Neural progenitor cell (in vitro differentiated cells): ENCODE measurements around the gene CCM2. TPM values are rescaled to one million over a fixed set of nuclear protein-coding genes. Genes with fewer than 3 reads are reported as not detected.
"Not testable (repeated sequence)": the region's sequence is repeated elsewhere in the genome, so short reads cannot be mapped to it uniquely, and the experiment has no call there.

Experiments
- DNase-seq: peaks from one replicate; pipeline ENCODE4 v3.0.0-alpha.2; 2016; ENCODE audit warnings: low spot score
- H2AFZ ChIP-seq: fragments of 200-600 bp; sonication (generic); replicated peaks from 2 replicates; pipeline ENCODE4 v1.6.1; 2016; ENCODE audit warnings: antibody characterized with exemption
- H3F3A ChIP-seq: fragments of 200-600 bp; sonication (generic); 2 replicates; pipeline ENCODE4 v1.6.1; 2016; ENCODE audit warnings: antibody characterized with exemption, low read depth
- H3K27ac ChIP-seq: fragments of 200-600 bp; sonication (generic); 2 replicates; pipeline ENCODE4 v1.5.1; 2016; ENCODE audit warnings: mild to moderate bottlenecking
- H3K27me3 ChIP-seq: fragments of 200-600 bp; sonication (generic); 2 replicates; pipeline ENCODE4 v1.6.1; 2016; ENCODE audit warnings: mild to moderate bottlenecking, moderate library complexity
- H3K36me3 ChIP-seq: fragments of 200-600 bp; sonication (generic); 2 replicates; pipeline ENCODE4 v1.5.1; 2016
- H3K4me1 ChIP-seq: fragments of 200-600 bp; sonication (generic); 2 replicates; pipeline ENCODE4 v1.6.1; 2016; ENCODE audit warnings: mixed run types
- H3K4me2 ChIP-seq: fragments of 200-600 bp; sonication (generic); 2 replicates; pipeline ENCODE4 v1.6.1; 2016
- H3K4me3 ChIP-seq: fragments of 200-600 bp; sonication (generic); 2 replicates; pipeline ENCODE4 v1.5.1; 2016
- H3K79me2 ChIP-seq: fragments of 200-600 bp; sonication (generic); 2 replicates; pipeline ENCODE4 v1.6.1; 2016; ENCODE audit warnings: low read depth
- H3K9ac ChIP-seq: fragments of 200-600 bp; sonication (generic); 2 replicates; pipeline ENCODE4 v1.6.1; 2016
- H3K9me3 ChIP-seq: fragments of 200-600 bp; sonication (generic); 2 replicates; pipeline ENCODE4 v1.5.1; 2016; ENCODE audit warnings: low read depth
- H4K20me1 ChIP-seq: fragments of 200-600 bp; sonication (generic); 2 replicates; pipeline ENCODE4 v1.6.1; 2016; ENCODE audit warnings: low read depth
- H3K27ac Mint-ChIP-seq: 3 replicates; pipeline ENCODE4 v1.8.0; 2021; ENCODE audit warnings: mixed read lengths
- H3K27me3 Mint-ChIP-seq: 2 replicates; pipeline ENCODE4 v1.8.0; 2022; ENCODE audit warnings: low read depth, mild to moderate bottlenecking, inconsistent platforms, moderate library complexity, mixed read lengths; ENCODE audit not compliant: insufficient read depth
- H3K36me3 Mint-ChIP-seq: 3 replicates; pipeline ENCODE4 v1.8.0; 2021; ENCODE audit warnings: mixed read lengths
- H3K4me1 Mint-ChIP-seq: 3 replicates; pipeline ENCODE4 v1.8.0; 2021; ENCODE audit warnings: mixed read lengths
- H3K4me3 Mint-ChIP-seq: 3 replicates; pipeline ENCODE4 v1.8.0; 2021; ENCODE audit warnings: mild to moderate bottlenecking, moderate library complexity, mixed read lengths
- H3K9me3 Mint-ChIP-seq: 3 replicates; pipeline ENCODE4 v1.8.0; 2020; ENCODE audit warnings: mixed read lengths
- EZH2 ChIP-seq: fragments of 200-600 bp; sonication (generic); IDR thresholded peaks from 2 replicates; pipeline ENCODE4 v1.6.1; 2017; ENCODE audit warnings: antibody characterized with exemption, mild to moderate bottlenecking, moderate library complexity
- EZH2phosphoT487 ChIP-seq: fragments of 200-600 bp; sonication (generic); IDR thresholded peaks from 2 replicates; pipeline ENCODE4 v1.6.1; 2017; ENCODE audit warnings: antibody characterized with exemption
- total RNA-seq: library from RNA; depleted of rRNA; stranded (reverse); fragments of >200 nt; gene quantifications from 2 replicates; pipeline ENCODE4 v1.2.3, GENCODE V29; 2015; ENCODE audit warnings: low replicate concordance
- TF ChIP-seq, protein P1 (sequence below): fragments of 200-600 bp; sonication (generic); IDR thresholded peaks from 2 replicates; pipeline ENCODE4 v1.5.1; 2017; ENCODE audit warnings: antibody characterized with exemption, mild to moderate bottlenecking

CCM2 gene
- total RNA-seq, 1 donor from 2014 or later = 21.8 TPM

DNA sequence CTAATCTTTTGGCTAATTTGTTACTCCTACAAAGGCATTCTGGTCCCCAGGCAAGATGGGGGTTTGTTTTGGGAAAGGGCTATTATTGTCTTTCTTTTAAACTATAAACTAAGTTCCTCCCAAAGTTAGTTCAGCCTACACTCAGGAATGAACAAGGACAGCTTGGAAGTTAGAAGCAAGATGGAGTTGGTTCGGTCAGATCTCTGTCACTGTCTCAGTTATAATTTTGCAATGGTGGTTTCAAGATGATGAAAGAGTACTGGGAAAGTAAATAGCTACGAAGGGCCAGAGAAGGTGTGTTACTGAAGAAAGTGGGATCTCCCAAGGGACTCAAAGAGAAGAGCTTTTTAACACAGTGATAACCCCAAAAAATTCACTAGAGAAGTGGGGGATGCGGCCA lies 10.9 kb upstream of the CCM2 start:
- Mint-ChIP-seq H3K27ac (no peak overlapping the region), H3K9me3 (no peaks in the 10 kb centered on the region), H3K4me3 (no peak overlapping the region), H3K36me3 (peaks cover 17% of the 10 kb centered on the region), H3K27me3 (peaks cover 7% of the 10 kb centered on the region), H3K4me1 (peaks cover 25% of the 10 kb centered on the region)
- Histone ChIP-seq H3F3A (peaks cover 39% of the 10 kb centered on the region), H3K4me2 (no peak overlapping the region), H3K27ac (no peak overlapping the region), H2AFZ (no peak overlapping the region), H3K9ac (no peak overlapping the region), H3K9me3 (no peaks in the 10 kb centered on the region), H3K36me3 (no peaks in the 10 kb centered on the region), H3K79me2 (peaks cover 33% of the 10 kb centered on the region), H3K27me3 (no peaks in the 10 kb centered on the region), H4K20me1 (peaks cover 14% of the 10 kb centered on the region), H3K4me1 (peaks cover 21% of the 10 kb centered on the region), H3K4me3 (no peak overlapping the region)
- TF ChIP-seq EZH2phosphoT487 (no peak), EZH2 (no peak)
- TF ChIP-seq, protein P1, sequence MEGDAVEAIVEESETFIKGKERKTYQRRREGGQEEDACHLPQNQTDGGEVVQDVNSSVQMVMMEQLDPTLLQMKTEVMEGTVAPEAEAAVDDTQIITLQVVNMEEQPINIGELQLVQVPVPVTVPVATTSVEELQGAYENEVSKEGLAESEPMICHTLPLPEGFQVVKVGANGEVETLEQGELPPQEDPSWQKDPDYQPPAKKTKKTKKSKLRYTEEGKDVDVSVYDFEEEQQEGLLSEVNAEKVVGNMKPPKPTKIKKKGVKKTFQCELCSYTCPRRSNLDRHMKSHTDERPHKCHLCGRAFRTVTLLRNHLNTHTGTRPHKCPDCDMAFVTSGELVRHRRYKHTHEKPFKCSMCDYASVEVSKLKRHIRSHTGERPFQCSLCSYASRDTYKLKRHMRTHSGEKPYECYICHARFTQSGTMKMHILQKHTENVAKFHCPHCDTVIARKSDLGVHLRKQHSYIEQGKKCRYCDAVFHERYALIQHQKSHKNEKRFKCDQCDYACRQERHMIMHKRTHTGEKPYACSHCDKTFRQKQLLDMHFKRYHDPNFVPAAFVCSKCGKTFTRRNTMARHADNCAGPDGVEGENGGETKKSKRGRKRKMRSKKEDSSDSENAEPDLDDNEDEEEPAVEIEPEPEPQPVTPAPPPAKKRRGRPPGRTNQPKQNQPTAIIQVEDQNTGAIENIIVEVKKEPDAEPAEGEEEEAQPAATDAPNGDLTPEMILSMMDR = no peak
- DNase-seq = no peak

DNA sequence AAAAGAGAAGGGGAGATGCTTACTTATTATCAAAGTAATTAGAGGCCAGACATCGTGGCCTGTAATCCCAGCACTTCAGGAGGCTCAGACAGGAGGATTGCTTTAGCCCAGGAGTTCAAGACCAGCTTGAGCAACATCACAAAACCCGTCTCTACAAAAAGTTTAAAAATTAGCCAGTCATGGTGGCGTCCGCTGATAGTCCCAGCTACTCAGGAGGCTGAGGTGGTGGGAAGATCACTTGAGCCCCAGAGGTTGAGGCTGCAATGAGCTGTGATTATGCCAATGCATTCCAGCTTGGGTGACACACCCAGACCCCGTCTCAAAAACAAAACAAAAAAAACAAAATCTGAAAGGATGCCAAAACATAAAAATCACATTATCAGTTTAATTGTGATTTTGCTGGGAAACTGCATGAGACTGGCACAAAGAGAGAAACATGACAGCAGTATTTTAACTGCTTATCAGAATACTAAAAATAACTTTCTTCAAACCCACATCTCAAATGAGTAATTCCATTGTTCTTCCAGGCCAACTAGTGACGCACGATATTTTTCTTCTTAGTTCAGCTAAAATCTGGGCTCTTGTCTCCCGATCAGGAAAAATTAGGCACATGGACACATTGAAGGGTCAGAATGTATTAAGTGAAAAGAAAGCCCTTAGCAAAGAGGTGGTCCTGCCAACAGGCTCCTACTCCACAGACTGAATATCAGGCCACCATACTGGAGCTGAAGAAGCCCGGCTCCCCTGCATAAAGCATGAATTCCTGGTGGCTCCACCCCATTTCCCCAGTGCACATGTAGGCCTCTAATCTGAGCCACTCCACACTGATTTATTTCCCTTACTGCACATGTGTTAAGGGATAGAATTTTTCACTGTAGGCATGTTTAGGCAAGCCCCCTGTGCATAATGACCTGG lies 9.6 kb upstream of the CCM2 start:
- peaks cover 5% of the 10 kb centered on the region for H3K36me3 Mint-ChIP-seq
- H3K9ac ChIP-seq = no peak overlapping the region
- H3K27ac Mint-ChIP-seq = no peak overlapping the region
- H2AFZ ChIP-seq = no peak overlapping the region
- peaks cover 21% of the 10 kb centered on the region for H3K79me2 ChIP-seq
- H4K20me1 ChIP-seq = peaks cover 2% of the 10 kb centered on the region
- no peak overlapping the region for H3K4me2 ChIP-seq
- no peaks in the 10 kb centered on the region for H3K36me3 ChIP-seq
- DNase-seq = no peak
- peaks cover 3% of the 10 kb centered on the region for H3K27me3 Mint-ChIP-seq
- H3K4me1 ChIP-seq = peaks cover 8% of the 10 kb centered on the region
- H3K4me3 ChIP-seq = no peak overlapping the region
- H3K27me3 ChIP-seq = no peaks in the 10 kb centered on the region
- peaks cover 14% of the 10 kb centered on the region for H3K4me1 Mint-ChIP-seq
- H3K9me3 Mint-ChIP-seq = no peaks in the 10 kb centered on the region
- H3K27ac ChIP-seq = no peak overlapping the region
- TF ChIP-seq EZH2 = no peak
- TF ChIP-seq, protein P1 = no peak
- H3F3A ChIP-seq = peaks cover 28% of the 10 kb centered on the region
- no peak overlapping the region for H3K4me3 Mint-ChIP-seq
- no peaks in the 10 kb centered on the region for H3K9me3 ChIP-seq

DNA sequence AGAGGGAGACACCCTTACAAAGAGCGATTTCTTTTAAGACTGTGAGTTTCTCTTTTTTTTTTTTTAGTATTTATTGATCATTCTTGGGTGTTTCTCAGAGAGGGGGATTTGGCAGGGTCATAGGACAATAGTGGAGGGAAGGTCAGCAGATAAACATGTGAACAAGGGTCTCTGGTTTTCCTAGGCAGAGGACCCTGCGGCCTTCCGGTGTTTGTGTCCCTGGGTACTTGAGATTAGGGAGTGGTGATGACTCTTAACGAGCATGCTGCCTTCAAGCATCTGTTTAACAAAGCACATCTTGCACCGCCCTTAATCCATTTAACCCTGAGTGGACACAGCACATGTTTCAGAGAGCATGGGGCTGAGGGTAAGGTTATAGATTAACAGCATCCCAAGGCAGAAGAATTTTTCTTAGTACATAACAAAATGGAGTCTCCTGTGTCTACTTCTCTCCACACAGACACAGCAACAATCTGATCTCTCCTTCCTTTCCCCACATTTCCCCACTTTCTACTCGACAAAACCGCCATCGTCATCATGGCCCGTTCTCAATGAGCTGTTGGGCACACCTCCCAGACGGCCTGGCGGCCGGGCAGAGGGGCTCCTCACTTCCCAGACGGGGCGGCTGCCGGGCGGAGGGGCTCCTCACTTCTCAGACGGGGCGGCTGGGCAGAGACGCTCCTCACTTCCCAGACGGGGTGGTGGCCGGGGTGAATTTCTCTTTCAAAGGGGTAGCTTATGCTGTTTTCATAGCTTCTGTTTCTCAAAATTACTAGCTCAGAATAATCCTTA lies 7.8 kb upstream of the CCM2 start:
- not testable (repeated sequence) for H3K36me3 Mint-ChIP-seq, H3K9ac ChIP-seq, H3F3A ChIP-seq, H3K9me3 ChIP-seq, H3K4me3 ChIP-seq, H3K4me1 Mint-ChIP-seq, H3K36me3 ChIP-seq, H4K20me1 ChIP-seq, H3K4me1 ChIP-seq, H3K4me2 ChIP-seq, H2AFZ ChIP-seq, H3K9me3 Mint-ChIP-seq, H3K27me3 ChIP-seq, DNase-seq, H3K79me2 ChIP-seq, H3K27ac Mint-ChIP-seq, H3K27me3 Mint-ChIP-seq, H3K27ac ChIP-seq, H3K4me3 Mint-ChIP-seq
